SK-N-MC (cell line): ENCODE results near the gene SMAD6.

Experiments
- EZH2 ChIP-seq: fragments of 200-600 bp; sonication (generic); IDR thresholded peaks from one replicate; pipeline ENCODE4 v1.6.1; 2017; ENCODE audit warnings: antibody characterized with exemption
- FOXP2 ChIP-seq: optimal IDR thresholded peaks from 2 replicates; pipeline ENCODE3; 2011; ENCODE audit warnings: mild to moderate bottlenecking, moderate library complexity; ENCODE audit not compliant: insufficient read depth; ENCODE audit errors: extremely low read length, control extremely low read depth
- POLR2AphosphoS5 ChIP-seq: IDR thresholded peaks from 2 replicates; pipeline ENCODE4 v1.6.1; 2012; ENCODE audit warnings: mild to moderate bottlenecking, low read depth, low read length, borderline replicate concordance

DNA sequence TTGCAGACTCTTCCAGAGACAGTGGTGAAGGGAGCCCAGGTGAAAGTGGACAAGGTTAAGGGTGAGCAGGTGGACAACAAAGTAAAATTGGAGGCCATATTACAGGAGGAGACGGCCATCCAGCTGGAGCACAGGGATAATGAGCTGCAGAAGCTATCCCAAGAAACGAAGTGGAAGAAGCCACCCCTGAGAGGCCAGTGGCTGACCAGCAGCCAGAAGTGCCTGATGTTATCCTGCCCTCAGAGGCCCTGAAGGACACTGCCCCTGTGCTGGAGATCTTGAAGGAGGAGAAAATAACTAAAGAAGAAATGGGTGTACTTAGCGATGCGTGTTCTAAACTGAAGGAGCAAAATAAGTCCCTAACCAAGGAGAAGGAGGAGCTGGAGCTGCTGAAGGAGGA, 107.6 kb downstream of the SMAD6 start:
- TF ChIP-seq EZH2 (no peak), POLR2AphosphoS5 (no peak), FOXP2 (no peak)
